GM04503 (cell line): ENCODE measurements around the gene OOSP4A.
"Not testable (repeated sequence)": the region's sequence is repeated elsewhere in the genome, so short reads cannot be mapped to it uniquely, and the experiment has no call there.

Source experiments
- DNase-seq: peaks from one replicate; pipeline ENCODE4 v3.0.0-alpha.2; 2012; ENCODE audit warnings: low read depth

The OOSP4A gene

DNA sequence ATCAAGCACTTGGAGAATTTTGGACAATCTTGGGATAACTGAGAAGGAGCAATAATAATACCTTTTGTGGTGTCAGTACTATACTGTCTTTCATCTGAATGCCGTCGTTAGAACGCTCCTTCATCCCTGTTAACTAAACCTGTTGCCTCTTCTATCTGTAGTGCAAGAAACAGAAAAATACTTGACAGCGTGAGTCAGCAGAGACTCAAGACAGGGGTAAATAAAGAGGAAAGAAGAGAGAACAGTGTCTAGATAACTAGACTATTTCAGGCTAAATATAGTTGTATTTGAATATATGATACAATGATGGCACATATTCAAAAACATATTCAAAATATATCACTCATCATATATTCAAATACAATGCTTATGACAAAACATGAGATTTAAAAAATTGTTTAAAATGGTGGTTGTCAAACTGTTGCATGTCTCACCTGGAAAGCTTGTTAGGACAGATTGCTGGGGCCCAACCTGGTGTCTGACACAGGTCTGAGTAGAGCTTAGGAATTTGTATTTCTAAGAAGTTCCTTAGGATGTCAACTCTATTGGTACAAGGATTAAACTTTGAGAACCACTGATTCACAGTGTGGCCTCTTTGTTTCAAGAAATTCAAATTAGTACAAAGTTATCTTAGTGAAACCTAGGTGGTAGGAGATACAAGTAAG lies 17.4 kb downstream of the OOSP4A start:
- DNase-seq = no peak

DNA sequence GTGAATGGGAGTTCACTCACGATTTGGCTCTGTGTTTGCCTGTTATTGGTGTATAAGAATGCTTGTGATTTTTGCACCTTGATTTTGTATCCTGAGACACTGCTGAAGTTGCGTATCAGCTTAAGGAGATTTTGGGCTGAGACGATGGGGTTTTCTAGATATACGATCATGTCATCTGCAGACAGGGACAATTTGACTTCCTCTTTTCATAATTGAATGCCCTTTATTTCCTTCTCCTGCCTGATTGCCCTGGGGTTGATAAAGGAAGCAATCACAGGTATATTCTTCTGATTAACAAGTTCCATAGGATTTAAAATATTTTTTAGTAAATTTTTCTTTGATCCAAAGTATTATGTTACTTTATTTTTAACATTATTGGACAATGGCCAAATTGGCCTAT lies 18.2 kb downstream of the OOSP4A start:
- DNase-seq = not testable (repeated sequence)

DNA sequence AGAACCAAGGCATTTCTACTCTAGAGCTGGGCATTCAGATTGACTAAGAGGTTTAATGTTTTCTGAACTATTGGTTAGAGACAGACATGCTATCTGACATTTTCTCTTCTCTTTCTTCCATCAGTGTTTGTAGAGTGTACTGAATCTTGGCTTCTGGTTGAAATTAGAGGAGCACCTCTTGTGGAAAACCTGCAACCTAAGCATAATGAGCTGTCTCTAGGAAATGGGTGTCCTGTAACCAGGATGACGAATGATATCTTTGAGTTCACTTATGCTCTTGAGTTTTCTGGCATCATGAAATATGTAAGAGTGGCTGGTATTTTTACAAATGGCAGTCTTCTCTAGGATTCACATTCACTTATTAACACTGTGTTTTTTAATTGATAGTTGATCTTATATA lies 19.4 kb downstream of the OOSP4A start:
- DNase-seq = no peak

DNA sequence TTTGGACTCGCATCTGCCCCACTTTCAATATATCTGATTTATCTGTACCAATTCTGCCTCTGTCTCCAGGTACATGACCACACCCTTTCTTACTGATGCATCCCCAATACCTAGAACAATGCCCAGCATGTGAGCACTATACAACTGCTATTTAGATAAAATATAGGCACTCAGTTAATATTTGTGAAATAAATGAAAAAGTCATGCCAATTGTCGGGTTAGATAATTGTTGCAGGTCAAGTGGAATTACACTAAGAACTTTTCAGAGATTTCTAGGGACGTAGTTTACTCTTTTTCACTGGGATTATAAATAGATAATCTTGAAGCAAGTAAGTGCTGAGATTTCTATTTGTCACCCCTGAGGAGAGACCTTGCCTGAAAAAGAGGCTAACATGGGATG lies 20.5 kb downstream of the OOSP4A start:
- DNase-seq = no peak

DNA sequence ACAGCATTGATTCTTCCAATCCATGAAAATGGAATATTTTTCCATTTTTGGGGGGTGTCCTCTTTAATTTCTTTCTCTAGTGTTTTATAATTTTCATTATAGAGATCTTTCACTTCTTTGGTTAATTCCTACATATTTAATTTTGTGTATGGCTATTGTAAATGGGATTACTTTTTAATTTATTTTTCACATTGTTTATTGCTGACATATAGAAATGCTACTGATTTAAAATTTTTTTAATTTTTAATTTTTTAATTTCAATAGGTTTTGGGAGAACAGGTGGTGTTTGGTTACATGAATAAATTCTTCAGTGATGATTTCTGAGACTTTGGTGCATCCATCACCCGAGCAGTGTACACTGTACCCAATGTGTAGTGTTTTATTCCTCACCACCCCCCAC lies 26.6 kb downstream of the OOSP4A start:
- no peak for DNase-seq

DNA sequence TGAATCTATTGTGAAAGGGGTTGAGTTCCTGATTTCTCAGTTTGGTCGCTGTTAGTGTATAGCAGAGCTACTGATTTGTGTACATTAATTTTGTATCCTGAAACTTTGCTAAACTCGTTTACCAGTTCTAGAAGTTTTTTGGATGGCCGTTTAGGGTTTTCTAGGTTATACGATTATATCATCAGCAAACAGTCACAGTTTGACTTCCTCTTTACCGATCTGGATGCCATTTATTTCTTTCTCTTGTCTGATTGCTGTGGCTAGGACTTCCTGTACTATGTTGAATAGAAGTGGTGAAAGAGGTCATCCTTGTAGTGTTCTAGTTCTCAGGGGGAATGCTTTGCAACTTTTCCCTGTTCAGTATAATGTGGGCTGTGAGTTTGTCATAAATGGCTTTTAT lies 28.6 kb downstream of the OOSP4A start:
- DNase-seq = no peak

DNA sequence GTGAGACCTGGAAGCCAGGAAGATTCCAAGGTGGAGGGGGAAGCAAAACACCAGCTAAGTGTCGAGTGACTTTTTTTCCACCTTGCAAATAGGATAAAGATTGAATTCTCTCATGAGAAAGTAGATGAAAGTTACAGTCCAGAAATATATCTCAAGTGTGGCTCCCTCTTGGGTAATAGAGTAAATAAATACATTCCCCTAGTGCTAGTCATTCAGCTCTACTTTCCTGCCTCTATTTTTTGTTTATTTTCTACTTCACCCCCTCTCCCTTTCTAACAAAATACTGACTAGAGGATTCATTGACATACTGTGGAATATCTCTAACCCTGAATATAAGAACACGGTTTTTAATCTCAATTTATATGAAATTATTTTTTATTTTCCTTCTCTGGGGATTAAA lies 34.0 kb downstream of the OOSP4A start:
- no peak for DNase-seq

DNA sequence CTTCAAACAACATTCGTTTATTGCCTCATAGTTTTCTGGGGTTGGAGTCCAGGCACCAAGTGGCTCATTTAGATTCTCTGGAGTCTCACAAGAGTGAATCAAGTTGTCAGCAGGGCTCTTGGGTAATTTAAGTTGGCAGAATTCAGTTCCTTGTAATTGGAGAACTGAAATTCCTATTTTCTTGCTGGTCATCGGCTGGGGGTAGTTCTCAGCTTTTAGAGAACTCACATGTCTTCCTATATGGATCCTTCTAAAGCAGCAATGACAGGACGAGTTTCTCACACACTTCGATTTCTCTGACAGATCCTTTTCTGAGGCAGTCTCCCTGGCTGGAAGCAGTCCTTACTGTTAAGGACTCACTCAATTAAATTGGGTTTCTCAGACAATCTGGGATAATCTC lies 35.9 kb downstream of the OOSP4A start:
- DNase-seq = no peak

DNA sequence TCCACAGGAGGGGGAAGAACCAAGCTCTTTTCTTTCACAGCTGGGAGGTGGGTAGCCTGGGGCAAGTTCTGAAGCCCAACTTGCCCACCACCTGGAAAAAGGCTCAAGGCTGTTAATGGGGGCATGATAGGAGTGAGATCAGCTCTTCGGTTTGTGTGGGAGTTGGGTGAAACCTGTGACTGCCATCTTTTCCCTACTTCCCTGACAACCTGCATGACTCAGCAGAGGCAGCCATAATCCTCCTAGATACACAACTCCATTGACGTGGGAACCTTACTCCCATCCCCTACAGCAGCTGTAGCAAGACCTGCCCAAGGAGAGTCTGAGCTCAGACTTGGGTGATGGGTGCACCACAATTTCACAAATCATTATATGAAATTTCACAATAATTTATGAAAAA lies 39.9 kb downstream of the OOSP4A start:
- no peak for DNase-seq

DNA sequence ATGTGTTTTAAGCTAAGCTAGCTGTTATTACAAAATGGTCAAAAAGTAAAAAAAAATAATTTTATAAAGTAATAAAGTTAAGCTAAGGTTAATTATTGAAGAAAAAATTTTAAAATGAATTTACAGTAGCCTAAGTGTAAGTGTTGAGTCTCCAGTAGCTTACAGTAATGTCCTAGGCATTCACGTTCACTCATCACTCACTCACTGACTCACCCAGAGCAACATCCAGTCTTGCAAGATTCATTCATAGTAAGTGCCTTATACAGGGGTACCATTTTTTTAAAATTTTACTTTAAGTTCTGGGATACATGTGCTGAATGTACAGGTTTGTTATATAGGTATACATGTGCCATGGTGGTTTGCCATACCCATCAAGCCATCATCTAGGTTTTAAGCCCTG lies 41.5 kb downstream of the OOSP4A start:
- DNase-seq = no peak

DNA sequence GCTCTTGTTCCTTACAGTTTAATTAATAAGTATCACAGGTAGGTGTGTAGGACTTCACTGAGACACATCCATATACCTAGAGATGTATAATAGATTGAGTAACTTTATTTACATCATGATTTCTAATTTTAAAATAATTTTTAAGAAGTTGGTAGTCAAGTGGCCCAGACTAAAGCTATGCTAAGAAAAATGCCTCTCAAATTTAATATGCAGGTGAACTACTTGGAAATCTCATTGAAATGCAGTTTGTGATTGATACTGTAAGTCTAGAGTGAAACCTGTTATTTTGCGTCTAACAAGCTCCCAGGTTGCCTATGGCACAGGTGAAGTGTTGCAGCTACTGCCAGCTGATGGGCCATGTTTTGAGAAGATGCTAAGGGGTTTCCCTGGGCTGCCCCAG lies 53.0 kb downstream of the OOSP4A start, which contains the start of gene OOSP4B:
Gene OOSP4B, plus strand, starts transcription at position 301 of the 400 bp plus-strand sequence.
- DNase-seq = no peak

DNA sequence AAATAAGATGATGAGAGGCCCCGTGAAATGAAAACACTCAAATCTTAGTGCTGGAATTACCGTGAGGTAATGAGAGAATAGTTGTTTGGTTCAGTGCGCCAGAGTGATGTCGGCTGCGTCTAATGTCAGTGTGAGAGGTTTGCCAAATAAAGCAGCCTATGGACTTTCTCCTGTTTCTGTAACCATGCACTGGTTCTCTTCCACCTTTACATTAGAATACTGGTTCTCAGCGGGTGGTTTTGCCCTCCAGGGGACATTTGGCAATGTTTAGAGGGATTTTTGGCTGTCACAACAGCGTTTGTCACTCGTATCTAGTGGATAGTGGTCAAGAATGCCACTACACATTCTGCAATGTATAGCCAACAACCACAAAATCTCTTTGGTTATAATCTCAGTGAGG lies 54.2 kb downstream of the OOSP4A start:
- no peak for DNase-seq
